ENCODE results near the gene CPZ. TPM values are rescaled to one million over a fixed set of nuclear protein-coding genes. Genes with fewer than 3 reads are reported as not detected.
"Not testable (repeated sequence)": the region's sequence is repeated elsewhere in the genome, so short reads cannot be mapped to it uniquely, and the experiment has no call there.

CPZ gene
- total RNA-seq, 2 experiments from 2014 or later: not detected

GRCh38 chr4:8634773-8635172 lies 42.2 kb downstream of the CPZ start:
- DNase-seq; H3K27me3 Mint-ChIP-seq (ENCODE audit: low read depth); CTCF ChIA-PET; H3K4me1 Mint-ChIP-seq (ENCODE audit: low read depth); H3K36me3 Mint-ChIP-seq (ENCODE audit: low read depth); H3K27ac Mint-ChIP-seq; H3K9me3 Mint-ChIP-seq; intact Hi-C loops (cut with micrococcal nuclease); H3K4me3 Mint-ChIP-seq: not testable (repeated sequence)

- H3K9me3 Mint-ChIP-seq; H3K4me3 Mint-ChIP-seq; H3K36me3 Mint-ChIP-seq (ENCODE audit: low read depth); H3K27me3 Mint-ChIP-seq (ENCODE audit: low read depth); intact Hi-C loops (cut with micrococcal nuclease); CTCF ChIA-PET; DNase-seq; H3K27ac Mint-ChIP-seq; H3K4me1 Mint-ChIP-seq (ENCODE audit: low read depth): not testable (repeated sequence)
Observed at GRCh38 chr4:8635897-8636554, 43.5 kb downstream of the CPZ start.

GRCh38 chr4:8637456-8637984 lies 45.0 kb downstream of the CPZ start:
- intact Hi-C loops (cut with micrococcal nuclease): no loop called here
- DNase-seq: no peak
- no peaks in the 10 kb centered on the region for H3K4me1 Mint-ChIP-seq (ENCODE audit: low read depth)
- H3K27me3 Mint-ChIP-seq (ENCODE audit: low read depth): no peaks in the 10 kb centered on the region
- CTCF ChIA-PET: no interaction called here
- H3K27ac Mint-ChIP-seq: no peak overlapping the region
- no peaks in the 10 kb centered on the region for H3K9me3 Mint-ChIP-seq
- no peak overlapping the region for H3K4me3 Mint-ChIP-seq
- no peaks in the 10 kb centered on the region for H3K36me3 Mint-ChIP-seq (ENCODE audit: low read depth)

GRCh38 chr4:8639021-8639420 lies 46.5 kb downstream of the CPZ start:
- intact Hi-C loops (cut with micrococcal nuclease): no loop called here
- H3K9me3 Mint-ChIP-seq: no peaks in the 10 kb centered on the region
- no peak for DNase-seq
- no peaks in the 10 kb centered on the region for H3K36me3 Mint-ChIP-seq (ENCODE audit: low read depth)
- H3K27ac Mint-ChIP-seq: no peak overlapping the region
- CTCF ChIA-PET: no interaction called here
- no peak overlapping the region for H3K4me3 Mint-ChIP-seq
- H3K4me1 Mint-ChIP-seq (ENCODE audit: low read depth): no peaks in the 10 kb centered on the region
- H3K27me3 Mint-ChIP-seq (ENCODE audit: low read depth): no peaks in the 10 kb centered on the region

- CTCF ChIA-PET: interaction anchor here (0.7 kb wide), 1 partner anchor 1387 kb away, joined by 6 read pairs; no protein-coding TSS in a partner anchor
- Mint-ChIP-seq H3K36me3 (ENCODE audit: low read depth) (no peaks in the 10 kb centered on the region), H3K27me3 (ENCODE audit: low read depth) (no peaks in the 10 kb centered on the region), H3K4me1 (ENCODE audit: low read depth) (no peaks in the 10 kb centered on the region), H3K9me3 (no peaks in the 10 kb centered on the region), H3K4me3 (no peak overlapping the region), H3K27ac (no peak overlapping the region)
- intact Hi-C loops (cut with micrococcal nuclease): no loop called here
- DNase-seq: no peak
Observed at GRCh38 chr4:8639777-8640720, 47.5 kb downstream of the CPZ start.

- CTCF ChIA-PET: no interaction called here
- Mint-ChIP-seq H3K4me3 (no peak overlapping the region), H3K27me3 (ENCODE audit: low read depth) (no peaks in the 10 kb centered on the region), H3K36me3 (ENCODE audit: low read depth) (no peaks in the 10 kb centered on the region), H3K27ac (no peak overlapping the region), H3K9me3 (no peaks in the 10 kb centered on the region), H3K4me1 (ENCODE audit: low read depth) (no peaks in the 10 kb centered on the region)
- intact Hi-C loops (cut with micrococcal nuclease): no loop called here
- DNase-seq: no peak
Observed at GRCh38 chr4:8640816-8641215, 48.3 kb downstream of the CPZ start.

- Mint-ChIP-seq H3K4me1 (ENCODE audit: low read depth) (no peaks in the 10 kb centered on the region), H3K36me3 (ENCODE audit: low read depth) (no peaks in the 10 kb centered on the region), H3K4me3 (no peak overlapping the region), H3K27me3 (ENCODE audit: low read depth) (no peaks in the 10 kb centered on the region), H3K27ac (no peak overlapping the region), H3K9me3 (no peaks in the 10 kb centered on the region)
- DNase-seq: no peak
- CTCF ChIA-PET: no interaction called here
- intact Hi-C loops (cut with micrococcal nuclease): no loop called here
Observed at GRCh38 chr4:8641256-8641655, 48.7 kb downstream of the CPZ start.

GRCh38 chr4:8641931-8642650 lies 49.5 kb downstream of the CPZ start:
- intact Hi-C loops (cut with micrococcal nuclease): no loop called here
- DNase-seq: no peak
- H3K4me1 Mint-ChIP-seq (ENCODE audit: low read depth): no peaks in the 10 kb centered on the region
- CTCF ChIA-PET: no interaction called here
- no peaks in the 10 kb centered on the region for H3K9me3 Mint-ChIP-seq
- no peak overlapping the region for H3K27ac Mint-ChIP-seq
- no peaks in the 10 kb centered on the region for H3K27me3 Mint-ChIP-seq (ENCODE audit: low read depth)
- no peaks in the 10 kb centered on the region for H3K36me3 Mint-ChIP-seq (ENCODE audit: low read depth)
- no peak overlapping the region for H3K4me3 Mint-ChIP-seq

- Mint-ChIP-seq H3K27me3 (ENCODE audit: low read depth) (no peaks in the 10 kb centered on the region), H3K9me3 (no peaks in the 10 kb centered on the region), H3K4me3 (no peak overlapping the region), H3K27ac (no peak overlapping the region), H3K36me3 (ENCODE audit: low read depth) (no peaks in the 10 kb centered on the region), H3K4me1 (ENCODE audit: low read depth) (no peaks in the 10 kb centered on the region)
- no peak for DNase-seq
- CTCF ChIA-PET: no interaction called here
- intact Hi-C loops (cut with micrococcal nuclease): no loop called here
Observed at GRCh38 chr4:8642651-8643321, 50.2 kb downstream of the CPZ start.

GRCh38 chr4:8643441-8643840 lies 50.9 kb downstream of the CPZ start:
- H3K36me3 Mint-ChIP-seq (ENCODE audit: low read depth): no peaks in the 10 kb centered on the region

GRCh38 chr4:8643986-8644385 lies 51.4 kb downstream of the CPZ start:
- H3K9me3 Mint-ChIP-seq: no peaks in the 10 kb centered on the region
- CTCF ChIA-PET: no interaction called here
- H3K4me1 Mint-ChIP-seq (ENCODE audit: low read depth): no peaks in the 10 kb centered on the region
- no peak overlapping the region for H3K4me3 Mint-ChIP-seq
- DNase-seq: no peak
- H3K36me3 Mint-ChIP-seq (ENCODE audit: low read depth): no peaks in the 10 kb centered on the region
- no peaks in the 10 kb centered on the region for H3K27me3 Mint-ChIP-seq (ENCODE audit: low read depth)
- intact Hi-C loops (cut with micrococcal nuclease): no loop called here
- no peak overlapping the region for H3K27ac Mint-ChIP-seq

More at GRCh38 chr4:8643441-8643840, 50.9 kb downstream of the CPZ start:
- H3K9me3 Mint-ChIP-seq: no peaks in the 10 kb centered on the region
- no peak for DNase-seq
- H3K27me3 Mint-ChIP-seq (ENCODE audit: low read depth): no peaks in the 10 kb centered on the region
- CTCF ChIA-PET: no interaction called here
- H3K27ac Mint-ChIP-seq: no peak overlapping the region
- intact Hi-C loops (cut with micrococcal nuclease): no loop called here
- H3K4me3 Mint-ChIP-seq: no peak overlapping the region
- no peaks in the 10 kb centered on the region for H3K4me1 Mint-ChIP-seq (ENCODE audit: low read depth)

GRCh38 chr4:8644461-8644891 lies 51.9 kb downstream of the CPZ start:
- no peak for DNase-seq

More at GRCh38 chr4:8644461-8644891, 51.9 kb downstream of the CPZ start:
- Mint-ChIP-seq H3K36me3 (ENCODE audit: low read depth) (no peaks in the 10 kb centered on the region), H3K27me3 (ENCODE audit: low read depth) (no peaks in the 10 kb centered on the region), H3K9me3 (no peaks in the 10 kb centered on the region), H3K4me1 (ENCODE audit: low read depth) (no peaks in the 10 kb centered on the region), H3K4me3 (no peak overlapping the region), H3K27ac (no peak overlapping the region)
- intact Hi-C loops (cut with micrococcal nuclease): no loop called here
- CTCF ChIA-PET: no interaction called here

Measured in activated naive CD4-positive, alpha-beta T cell treated with anti-CD3 and anti-CD28 coated beads for 36 hours (primary cell).